Right ventricle myocardium inferior (tissue), 1 donor: ENCODE data around the gene DPYSL5. TPM values are rescaled to one million over a fixed set of nuclear protein-coding genes. Genes with fewer than 3 reads are reported as not detected.

ENCODE experiments used
- ATAC-seq: fragments of 200-7000 bp; cut with Tn5 transposase; one replicate; pipeline ENCODE4 v1.9.1; 2020; ENCODE audit warnings: mild to moderate bottlenecking, moderate library complexity
- DNase-seq: peaks from one replicate; pipeline ENCODE4 v3.0.0; 2021; ENCODE audit errors: missing footprints
- intact Hi-C: fragments of 100-400 bp; cut with DNase I; formaldehyde crosslinking; loops from one replicate; pipeline ENCODE4 v1.11.0; 2022
- total RNA-seq: library from RNA; stranded (reverse); fragmentation: NEBNext Ultra II Directional; extraction: Animal tissue kit (Norgen Biotek cat#: 25700); gene quantifications from one replicate; pipeline ENCODE4 v1.2.1, GENCODE V29; 2021
- donor health status: DM: no; HTN: yes; CAD: no; lungs with severe emphysema.

Gene DPYSL5
- total RNA-seq, 1 donor from 2014 or later = not detected

DNA sequence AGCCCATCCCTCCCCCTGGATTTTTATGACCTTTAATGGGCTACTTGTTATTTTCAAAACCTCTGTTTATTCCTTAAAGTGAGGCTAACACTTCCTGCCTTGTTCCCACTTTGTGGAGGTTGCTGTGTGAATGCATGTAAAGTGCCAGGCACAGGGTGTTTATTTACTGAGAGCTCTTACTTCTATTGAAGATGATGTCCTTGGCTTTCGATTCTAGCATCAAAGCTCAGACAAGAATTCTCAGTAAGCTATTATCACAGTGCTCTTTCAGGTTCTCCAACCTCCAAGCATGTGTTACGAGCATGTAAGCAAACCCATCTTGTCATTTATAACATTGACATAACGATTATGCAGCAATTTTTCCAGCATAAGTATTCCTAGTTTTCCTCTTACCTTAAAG lies 44.2 kb downstream of the DPYSL5 start:
- intact Hi-C loops = no loop called here
- ATAC-seq (no peak), DNase-seq (no peak)

GRCh38 chr2:26892922-26893524 lies 45.1 kb downstream of the DPYSL5 start:
- DNase-seq = no peak
- intact Hi-C loops = no loop called here
- no peak for ATAC-seq

DNA sequence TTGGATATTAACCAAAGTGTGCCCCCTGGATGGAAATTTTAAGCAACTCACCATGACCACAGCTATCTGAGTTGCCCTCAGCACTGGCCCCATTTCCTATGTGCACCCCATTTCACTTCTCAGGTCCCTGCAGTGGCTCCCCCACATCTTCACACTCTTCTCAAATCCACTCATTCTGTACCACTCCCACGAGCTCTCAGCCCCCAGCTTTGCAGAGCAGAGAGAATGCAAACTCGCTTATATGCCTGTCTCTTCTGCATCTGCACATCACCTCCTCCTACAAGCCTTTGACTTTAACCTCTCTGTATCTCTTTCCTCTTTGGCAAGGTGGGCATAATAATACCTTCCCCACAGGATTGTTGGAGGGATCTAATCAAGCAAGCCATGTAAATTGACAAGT lies 46.2 kb downstream of the DPYSL5 start:
- intact Hi-C loops = no loop called here
- DNase-seq = no peak

DNA sequence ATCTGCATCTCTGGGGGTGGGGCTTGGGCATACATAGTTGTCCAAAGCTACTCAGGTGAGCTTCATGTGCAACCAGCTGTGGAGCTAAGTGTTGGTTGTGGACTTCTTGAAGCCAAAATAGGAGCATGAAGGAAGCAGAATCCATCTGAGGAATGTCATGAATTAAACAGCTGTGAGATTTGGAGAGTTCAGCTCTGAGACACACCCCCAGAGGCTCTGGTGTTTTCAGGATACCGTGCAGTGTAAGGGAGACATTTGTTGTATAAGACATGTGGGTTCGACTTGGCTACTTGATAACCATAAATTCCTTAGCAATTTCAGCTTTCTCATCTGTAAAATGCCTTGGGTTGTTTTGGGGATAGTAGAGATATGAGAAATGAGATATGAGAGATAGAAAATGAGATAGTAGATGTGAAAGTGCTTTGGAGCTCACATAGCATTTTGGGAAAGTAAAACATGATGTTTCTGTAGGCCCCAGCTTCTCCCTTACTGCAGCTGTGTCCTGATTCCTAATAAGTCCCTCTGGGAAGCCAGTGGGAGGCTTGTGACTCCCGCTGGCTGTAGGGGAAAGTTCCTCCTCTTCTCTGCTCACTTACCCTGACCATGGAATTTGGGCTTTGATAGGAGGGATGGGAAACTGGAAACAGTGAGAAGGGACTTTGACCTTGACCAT lies 50.0 kb downstream of the DPYSL5 start:
- DNase-seq (no peak), ATAC-seq (no peak)
- intact Hi-C loops = no loop called here

More for the DNA sequence above, 46.2 kb downstream of the DPYSL5 start:
- no peak for ATAC-seq

GRCh38 chr2:26898480-26899078 lies 50.6 kb downstream of the DPYSL5 start:
- intact Hi-C loops = no loop called here

DNA sequence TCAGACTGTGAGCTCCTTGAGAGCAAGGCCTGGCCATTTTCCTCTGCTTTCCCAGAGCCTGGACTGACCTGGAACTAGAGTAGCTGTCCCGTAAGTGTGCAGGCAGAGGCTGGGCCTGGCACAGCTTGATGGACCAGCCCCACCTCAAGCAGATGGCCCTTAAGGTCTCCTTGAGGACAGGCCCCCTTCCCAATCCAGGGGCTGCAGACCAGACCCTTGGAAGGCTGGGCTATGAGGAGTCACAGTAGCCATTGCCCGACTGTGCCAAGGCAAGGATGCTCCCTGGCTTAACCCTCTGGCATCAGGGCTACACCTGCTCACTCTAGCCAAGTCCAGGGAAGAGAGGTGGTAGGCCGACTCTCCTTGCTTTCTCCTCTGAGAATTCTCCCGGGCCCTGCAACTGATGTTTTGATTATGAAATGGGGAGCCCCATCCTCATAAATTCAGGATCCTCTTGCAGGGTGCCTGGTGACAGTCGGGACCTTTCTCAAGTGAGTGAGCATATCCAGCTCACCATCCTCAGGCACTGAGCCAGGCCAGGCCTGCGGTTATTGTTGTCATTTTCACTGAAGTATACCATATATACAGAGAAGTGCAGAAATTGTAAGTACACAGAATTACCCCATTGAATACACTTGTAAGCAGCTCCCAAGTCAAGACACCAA lies 51.7 kb downstream of the DPYSL5 start:
- no peak for ATAC-seq
- DNase-seq = no peak
- intact Hi-C loops = no loop called here

More at GRCh38 chr2:26898480-26899078, 50.6 kb downstream of the DPYSL5 start:
- DNase-seq (no peak), ATAC-seq (no peak)

- DNase-seq (no peak), ATAC-seq (no peak)
- intact Hi-C loops = no loop called here
Observed at GRCh38 chr2:26900831-26901321, 52.9 kb downstream of the DPYSL5 start.

GRCh38 chr2:26901326-26902183 lies 53.6 kb downstream of the DPYSL5 start:
- DNase-seq = no peak
- intact Hi-C loops = no loop called here
- ATAC-seq = peak; percentile 73

DNA sequence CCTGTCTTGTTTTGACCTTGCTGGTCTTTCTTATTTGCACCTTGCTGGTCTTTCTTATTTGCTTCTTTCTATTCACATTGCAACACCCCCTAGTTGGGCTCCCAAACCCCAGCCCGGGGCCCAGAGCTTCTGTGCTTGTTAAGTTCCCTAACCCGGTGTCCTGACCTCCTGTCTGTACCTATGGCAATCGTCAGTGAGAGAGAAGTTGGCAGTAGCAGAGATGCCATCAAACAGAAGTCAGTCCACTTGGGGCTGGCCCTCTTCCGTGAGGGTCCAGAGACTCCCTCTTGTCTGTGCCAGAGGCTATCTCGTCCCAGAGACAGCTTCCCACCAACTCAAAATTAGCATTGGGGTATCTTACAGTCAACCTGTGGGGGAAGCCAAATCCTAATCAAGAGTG lies 55.7 kb downstream of the DPYSL5 start:
- intact Hi-C loops = no loop called here
- no peak for ATAC-seq

DNA sequence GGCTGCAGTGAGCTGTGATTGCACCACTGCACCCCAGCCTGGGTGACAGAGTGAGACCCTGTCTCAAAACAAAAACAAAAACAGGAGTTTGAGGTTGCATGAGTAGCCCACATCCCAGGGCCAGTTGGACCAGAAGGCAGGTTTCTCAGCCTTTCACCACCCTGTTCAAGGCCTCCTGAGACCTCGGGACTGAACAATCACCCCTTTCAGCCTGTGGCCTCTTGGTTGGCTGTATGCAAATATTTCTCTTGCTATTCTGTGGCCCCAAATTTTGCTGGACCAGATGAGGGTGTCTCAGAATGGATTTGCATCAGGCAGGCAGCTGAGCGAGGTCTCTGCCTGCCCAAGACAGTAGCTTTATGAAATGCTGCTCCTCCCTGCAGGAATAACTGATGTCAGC lies 56.9 kb downstream of the DPYSL5 start:
- intact Hi-C loops = no loop called here
- DNase-seq = no peak
- ATAC-seq = peak; percentile 33

More for the DNA sequence above, 55.7 kb downstream of the DPYSL5 start:
- DNase-seq = no peak

- no peak for DNase-seq
- intact Hi-C loops = no loop called here
- no peak for ATAC-seq
Observed at GRCh38 chr2:26905341-26906198, 57.6 kb downstream of the DPYSL5 start.

GRCh38 chr2:26907416-26907815 lies 59.5 kb downstream of the DPYSL5 start:
- ATAC-seq (no peak), DNase-seq (no peak)
- intact Hi-C loops = no loop called here

DNA sequence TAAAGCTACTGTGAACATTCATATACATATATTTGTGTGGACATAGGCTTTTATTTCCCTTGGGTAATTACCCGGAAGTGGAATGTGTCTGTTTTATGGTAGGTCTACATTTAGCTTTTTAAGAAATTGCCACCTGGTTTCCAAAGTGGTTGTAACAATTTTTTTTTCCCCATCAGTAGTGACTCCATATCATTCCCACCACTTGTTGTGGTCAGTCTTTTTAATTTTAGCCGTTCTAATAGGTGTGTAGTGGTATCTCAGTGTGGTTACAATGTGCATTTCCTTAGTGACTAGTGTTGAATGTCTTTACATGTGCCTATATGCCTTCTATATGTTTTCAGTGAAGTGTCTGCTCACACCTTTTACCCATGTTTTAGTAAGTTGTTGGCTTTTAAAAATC lies 62.2 kb downstream of the DPYSL5 start:
- no peak for DNase-seq

DNA sequence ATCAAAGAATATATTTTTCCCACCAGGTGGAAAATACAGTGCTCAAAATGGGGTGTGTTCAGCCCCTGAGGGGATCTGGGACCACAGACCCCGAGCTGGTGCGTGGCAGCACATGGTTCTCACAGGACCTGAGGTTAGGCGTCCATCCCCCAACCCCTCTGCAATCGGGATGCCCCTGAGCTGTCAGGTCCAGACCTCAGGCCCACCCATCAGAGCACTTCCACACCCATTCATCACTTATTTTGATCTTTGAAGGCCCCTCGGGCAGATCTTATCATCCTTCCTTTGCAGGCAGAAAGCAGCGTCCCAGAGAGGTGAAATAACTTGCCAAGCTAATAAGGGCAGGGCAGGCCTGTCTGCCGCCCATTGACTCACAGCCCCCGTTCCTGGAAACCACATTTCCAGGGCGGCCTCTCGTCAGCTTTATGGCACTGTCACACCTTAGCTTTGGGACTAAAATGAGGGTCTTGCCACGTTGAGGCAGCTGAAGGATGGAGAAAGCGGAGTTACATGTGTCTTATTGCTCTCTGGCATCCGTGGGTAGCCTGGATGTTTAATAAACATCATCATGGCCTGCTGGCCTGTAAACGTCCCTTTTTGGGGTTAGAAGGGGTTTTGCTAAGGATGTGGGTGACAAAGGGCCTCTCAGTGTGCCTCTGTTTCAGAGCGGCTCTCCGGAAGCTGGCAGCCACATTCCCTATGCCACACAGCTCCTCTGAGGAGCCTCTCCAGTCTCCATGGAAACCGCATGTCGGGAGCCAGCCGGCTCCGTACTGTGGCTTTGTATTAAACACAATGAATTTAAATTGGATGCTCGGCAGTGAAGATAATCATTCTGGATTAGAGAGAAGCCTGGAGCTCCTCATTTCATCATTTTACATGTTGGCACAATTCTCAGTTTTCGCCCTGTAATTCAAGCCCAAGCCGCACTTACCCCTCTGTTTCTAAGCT lies 64.3 kb downstream of the DPYSL5 start:
- intact Hi-C loops = no loop called here
- DNase-seq = no peak
- no peak for ATAC-seq

More for the DNA sequence above, 62.2 kb downstream of the DPYSL5 start:
- intact Hi-C loops = no loop called here
- ATAC-seq = no peak

- no peak for DNase-seq
- intact Hi-C loops = no loop called here
- ATAC-seq = peak; percentile 80
Observed at GRCh38 chr2:26913606-26913998, 65.7 kb downstream of the DPYSL5 start.

GRCh38 chr2:26913999-26914658 lies 66.2 kb downstream of the DPYSL5 start:
- intact Hi-C loops = no loop called here
- peak; percentile 50 for ATAC-seq
- DNase-seq = no peak
